HL-60 (cell line): Measurements from ENCODE around the gene CRYBG3.

Source experiments
- CTCF ChIP-seq: IDR thresholded peaks from one replicate; pipeline ENCODE4 v1.5.1; 2011; ENCODE audit warnings: low read length, control low read depth, inconsistent platforms; ENCODE audit not compliant: insufficient read depth
- POLR2AphosphoS5 ChIP-seq: IDR thresholded peaks from 2 replicates; pipeline ENCODE4 v1.6.1; 2012; ENCODE audit warnings: low read depth

- TF ChIP-seq CTCF (no peak), POLR2AphosphoS5 (no peak)
Measured at GRCh38 chr3:97960551-97960950, 138.7 kb downstream of the CRYBG3 start.
